Activated CD4-positive, alpha-beta T cell treated with anti-CD3 and anti-CD28 coated beads, Interleukin-2, amount 50 U/mL, for 16 hours (primary cell): ENCODE measurements around the gene SSU72.
"Not testable (repeated sequence)": the region's sequence is repeated elsewhere in the genome, so short reads cannot be mapped to it uniquely, and the experiment has no call there.

Experiments
- DNase-seq: peaks from one replicate; pipeline ENCODE4 v3.0.0-alpha.2; 2020

Gene SSU72

DNA sequence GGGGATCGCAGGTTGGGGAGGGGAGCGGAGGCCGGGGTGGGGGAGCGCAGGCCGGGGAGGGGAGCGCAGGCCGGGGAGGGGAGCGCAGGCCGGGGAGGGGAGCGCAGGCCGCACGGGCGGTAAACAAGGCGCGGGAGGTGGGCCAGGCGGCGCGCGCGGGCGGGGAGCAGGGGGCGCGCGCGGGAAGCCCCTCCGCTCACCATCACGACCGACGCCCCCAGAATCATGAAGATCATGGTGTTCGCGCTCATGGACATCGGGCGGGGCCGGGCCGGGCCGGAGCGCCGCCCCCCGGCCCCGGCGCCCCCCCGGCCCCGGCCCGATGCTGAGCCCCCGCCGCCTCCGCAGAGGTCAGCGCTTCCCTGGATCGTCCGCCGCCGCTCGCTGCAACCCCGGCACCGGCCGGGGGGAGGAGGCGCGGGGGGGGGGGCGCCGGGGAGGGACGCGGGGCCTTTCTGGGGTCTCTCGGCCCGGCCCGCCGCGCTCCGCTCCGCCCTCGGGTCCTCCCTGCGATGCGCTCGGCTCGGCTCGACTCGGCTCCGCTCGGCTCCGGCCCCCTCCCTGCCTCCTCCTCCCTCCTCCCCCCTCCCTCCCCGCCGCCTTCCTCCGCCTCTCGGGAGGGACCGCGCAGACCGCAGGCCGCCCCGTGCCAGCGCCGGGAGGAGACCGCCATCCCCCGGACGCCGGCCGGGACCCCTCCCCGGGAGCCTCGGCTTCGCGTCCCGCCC lies 34.4 kb downstream of the SSU72 start, which contains the start of gene TMEM240:
Gene TMEM240 (minus strand): TSS at position 535 of the 728 bp plus-strand sequence. CDS start 278 bp downstream, at position 257.
- peak; percentile 42 for DNase-seq

DNA sequence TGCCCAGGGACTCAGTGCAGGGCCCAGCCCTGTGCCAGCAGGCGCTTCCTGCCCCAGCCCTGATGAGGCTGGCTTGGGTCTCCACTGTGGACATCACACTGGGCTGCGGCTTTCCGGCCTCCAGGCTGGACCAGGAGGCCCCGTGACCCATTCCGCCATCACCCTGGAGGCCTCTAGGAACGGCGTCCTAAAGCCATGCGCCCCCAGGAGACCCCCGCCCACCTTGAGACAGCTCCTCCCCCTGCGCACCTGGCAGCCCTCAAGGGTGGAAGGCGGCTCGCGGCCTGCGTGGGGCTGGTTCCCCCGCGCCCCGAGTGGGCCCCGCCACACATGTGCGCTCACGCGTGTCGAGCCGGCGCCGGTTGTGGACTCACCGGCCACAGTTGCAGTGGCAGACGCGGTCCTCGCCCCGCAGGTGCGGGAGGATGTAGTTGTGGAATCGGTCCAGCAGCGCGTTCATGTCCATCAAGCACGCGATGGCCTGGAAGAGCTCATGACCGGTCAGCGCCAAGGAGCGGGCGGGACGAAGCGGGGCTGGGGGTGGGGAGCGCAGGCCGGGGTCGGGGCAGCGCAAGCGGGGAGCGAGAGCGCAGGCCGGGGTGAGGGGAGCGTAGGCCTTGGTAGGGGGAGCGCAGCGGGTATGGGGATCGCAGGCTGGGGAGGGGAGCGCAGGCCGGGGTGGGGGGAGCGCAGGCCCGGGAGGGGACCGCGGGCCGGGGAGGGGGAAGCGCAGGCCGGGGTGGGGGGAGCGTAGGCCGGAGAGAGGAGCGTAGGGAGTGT lies 35.2 kb downstream of the SSU72 start:
- no peak for DNase-seq

DNA sequence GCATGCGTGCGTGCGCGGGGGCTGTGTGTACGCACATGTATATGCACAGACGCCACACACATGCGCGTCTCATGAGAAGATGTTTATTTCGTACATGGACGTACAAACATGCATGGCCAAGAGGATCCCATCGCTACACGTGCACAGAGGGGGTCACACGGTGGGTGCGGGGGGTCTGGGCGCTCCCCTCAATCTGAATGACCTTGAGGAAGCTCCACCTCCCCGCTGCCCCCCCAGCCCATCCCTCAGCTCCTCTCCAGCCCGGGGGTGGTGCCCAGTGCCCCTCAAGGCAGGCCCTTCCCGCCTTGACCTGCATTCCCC lies 35.7 kb downstream of the SSU72 start:
- no peak for DNase-seq

GRCh38 chr1:1538334-1538733 lies 36.3 kb downstream of the SSU72 start:
- no peak for DNase-seq

DNA sequence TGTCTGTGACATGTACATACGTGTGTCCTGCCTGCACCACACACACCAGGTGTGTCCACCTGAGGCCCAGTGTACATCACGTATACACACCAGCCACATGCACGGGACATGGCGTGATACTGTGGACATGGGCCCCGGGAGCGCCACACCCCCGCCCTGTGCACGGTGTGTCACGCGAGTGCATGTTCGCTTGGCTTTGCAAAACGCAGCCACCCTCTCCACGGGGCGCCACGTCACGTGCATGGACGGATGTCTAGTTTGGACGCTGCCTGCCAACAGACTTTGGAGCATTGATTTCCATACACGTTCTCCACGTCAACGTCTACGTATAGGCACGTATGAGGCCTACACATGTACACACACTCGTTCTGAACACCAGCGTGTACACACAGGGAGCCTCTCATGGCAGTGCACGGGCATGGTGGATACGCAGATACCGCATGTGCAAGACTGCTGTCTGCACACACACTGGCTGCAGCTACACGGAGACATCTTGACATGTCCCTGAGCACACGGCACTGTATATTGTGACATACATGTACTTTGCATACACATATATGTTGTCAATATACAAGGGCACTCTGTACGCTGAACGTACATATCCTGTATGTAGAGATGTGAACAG lies 36.9 kb downstream of the SSU72 start:
- DNase-seq = no peak

- no peak for DNase-seq
Observed at GRCh38 chr1:1536938-1537546, 37.6 kb downstream of the SSU72 start.

- no peak for DNase-seq
Observed at GRCh38 chr1:1536019-1536937, 38.4 kb downstream of the SSU72 start.

- no peak for DNase-seq
Observed at GRCh38 chr1:1535201-1536018, 39.3 kb downstream of the SSU72 start.

DNA sequence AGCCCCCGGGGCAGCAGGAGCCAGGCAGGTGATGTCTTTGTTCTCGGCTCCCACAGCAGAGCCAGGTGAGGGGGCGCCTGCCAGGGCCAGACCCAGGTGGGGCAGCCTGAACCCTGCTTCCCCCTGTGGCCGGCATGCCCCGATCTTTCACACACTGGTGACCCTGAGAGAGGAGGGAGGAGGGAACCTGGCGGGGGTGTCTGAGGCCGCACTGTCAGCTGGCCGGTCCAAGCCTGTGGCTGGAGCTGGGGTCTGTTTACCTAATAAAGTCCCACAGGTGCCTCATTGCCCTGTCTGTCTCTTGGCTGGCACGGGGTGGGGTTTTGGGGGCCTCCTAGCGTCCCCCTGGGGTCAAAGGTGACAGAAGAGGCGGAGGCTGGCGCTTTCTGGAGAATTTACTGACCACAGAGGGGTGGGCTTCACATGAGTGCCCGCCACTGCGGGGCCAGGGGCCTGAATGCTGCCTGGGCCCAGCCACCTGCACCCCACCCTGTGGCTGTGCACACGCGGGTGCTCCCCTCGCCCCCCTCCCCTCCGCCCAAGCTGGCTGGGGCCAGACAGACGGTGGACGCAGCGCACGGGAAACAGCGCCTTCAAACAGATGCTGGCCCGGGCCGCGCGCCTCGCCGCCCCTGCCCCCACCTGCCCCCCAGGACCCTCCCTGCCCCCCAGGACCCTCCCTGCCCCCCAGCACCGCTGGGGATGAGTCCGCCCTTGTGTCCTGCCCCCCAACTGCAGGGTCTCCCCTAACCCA lies 40.1 kb downstream of the SSU72 start:
- DNase-seq = no peak

DNA sequence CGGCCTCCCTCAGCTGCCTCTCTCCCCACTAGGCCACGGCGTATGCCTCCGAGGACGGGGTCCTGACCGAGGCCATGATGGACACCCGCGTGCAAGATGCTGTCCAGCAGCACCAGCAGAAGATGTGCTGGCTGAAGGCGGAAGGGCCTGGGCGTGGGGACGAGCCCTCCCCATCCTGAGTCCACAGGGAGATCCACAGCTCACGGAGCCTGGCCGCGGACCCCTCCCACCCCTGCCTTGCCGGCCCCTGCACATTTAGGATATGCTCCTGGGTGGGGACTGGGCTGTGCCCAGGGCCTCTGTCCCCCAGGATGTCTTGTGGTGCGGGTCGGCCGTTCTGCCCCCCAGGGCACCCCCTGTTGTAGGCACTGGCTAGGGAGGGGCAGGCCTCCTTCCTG lies 40.8 kb downstream of the SSU72 start:
- not testable (repeated sequence) for DNase-seq

DNA sequence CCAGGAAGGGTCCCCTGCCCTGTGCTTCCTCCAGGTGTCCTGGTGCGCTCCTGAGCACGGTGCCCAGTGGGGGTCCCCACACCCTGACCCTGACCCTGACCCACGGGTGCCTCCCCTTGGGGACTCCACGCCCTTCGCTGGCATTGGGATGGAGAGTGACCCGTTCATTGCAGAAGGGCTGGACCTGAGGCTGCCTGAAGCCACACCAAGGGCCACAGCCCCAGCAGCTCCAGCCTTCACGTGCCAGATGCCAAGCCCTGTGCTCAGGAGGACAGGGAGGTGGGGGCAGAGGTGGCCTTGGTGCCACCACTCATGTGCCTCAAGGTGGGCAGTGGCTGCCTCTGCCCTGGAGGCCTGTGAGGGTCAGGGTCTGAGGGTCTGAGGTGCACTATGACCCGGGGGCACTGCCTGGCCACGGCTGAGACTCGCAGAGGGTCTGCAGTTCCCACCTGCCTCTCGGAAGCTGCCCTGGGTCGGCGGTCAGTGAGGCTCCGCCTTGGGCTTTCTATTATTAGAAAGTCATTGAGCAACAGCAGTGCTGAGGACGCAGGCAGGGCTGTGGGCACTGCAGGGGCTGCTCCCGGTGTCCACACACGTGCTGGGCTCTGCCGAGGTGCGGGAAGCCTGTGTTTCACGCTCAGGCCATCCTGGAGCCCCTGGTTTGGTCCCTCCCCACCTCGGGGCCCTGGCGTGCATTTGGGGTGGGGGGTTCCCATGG lies 41.3 kb downstream of the SSU72 start:
- not testable (repeated sequence) for DNase-seq

- no peak for DNase-seq
Observed at GRCh38 chr1:1531947-1532346, 42.7 kb downstream of the SSU72 start.

DNA sequence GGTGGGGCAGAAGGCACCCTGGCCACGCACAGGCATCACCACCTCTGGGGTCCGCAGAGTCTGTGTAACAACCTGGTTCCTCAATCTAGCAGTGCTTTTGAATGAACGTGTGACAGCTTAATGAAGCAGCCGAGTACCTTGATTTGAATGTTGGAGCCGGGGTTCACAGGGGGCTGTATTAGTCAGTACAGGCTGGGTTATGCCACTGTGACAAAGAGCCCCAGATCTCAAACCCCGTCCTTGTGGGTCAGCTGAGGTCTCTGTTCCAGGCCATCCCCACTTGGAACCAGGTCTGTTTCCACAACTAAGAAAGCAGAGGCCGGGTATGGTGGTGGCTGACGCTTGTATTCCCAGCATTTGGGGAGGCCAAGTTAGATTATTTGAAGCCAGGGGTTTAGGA lies 44.7 kb downstream of the SSU72 start:
- DNase-seq = no peak

- no peak for DNase-seq
Observed at GRCh38 chr1:1529321-1529720, 45.3 kb downstream of the SSU72 start.

- no peak for DNase-seq
Observed at GRCh38 chr1:1528301-1529267, 46.1 kb downstream of the SSU72 start.

DNA sequence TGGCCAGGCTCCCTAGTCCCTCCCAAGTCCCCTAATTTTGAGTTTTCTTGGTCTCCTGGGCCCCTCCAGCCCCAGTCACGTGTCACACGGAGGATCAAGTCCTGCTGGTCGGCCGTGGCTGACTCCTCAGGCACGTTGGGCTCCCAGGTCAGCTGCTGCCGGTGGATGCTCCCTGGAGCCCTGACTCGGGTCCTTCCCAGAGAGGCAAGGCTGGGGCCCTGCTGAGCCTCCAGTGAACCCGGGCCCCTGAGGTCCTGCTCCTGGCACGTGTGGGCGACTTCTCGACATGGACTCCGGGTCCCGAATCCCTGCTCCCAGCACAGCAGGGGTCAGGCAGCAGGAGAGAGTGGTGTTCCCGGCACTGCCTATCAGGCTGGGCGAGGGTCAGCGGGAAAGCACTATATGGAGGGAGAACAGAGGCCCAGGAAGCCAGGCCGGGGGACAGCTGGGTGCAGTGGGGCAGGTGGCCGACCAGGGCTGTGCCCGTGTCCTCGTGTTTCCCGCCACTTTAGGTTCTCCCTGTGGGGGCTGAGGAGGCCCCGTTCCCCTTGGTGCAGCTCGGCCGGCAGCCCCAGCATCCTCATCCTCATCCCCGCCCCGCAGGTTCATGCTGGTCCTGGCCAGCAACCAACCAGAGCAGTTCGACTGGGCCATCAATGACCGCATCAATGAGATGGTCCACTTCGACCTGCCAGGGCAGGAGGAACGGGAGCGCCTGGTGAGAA lies 47.4 kb downstream of the SSU72 start:
- DNase-seq = no peak

GRCh38 chr1:1526476-1526875 lies 48.2 kb downstream of the SSU72 start:
- DNase-seq = not testable (repeated sequence)
